Spleen (tissue), 7 donors: ENCODE results near the gene TEX53.

Source experiments
- POLR2A ChIP-seq, 3 donors: fragments of 450-650 bp; IDR thresholded peaks; one replicate each; pipeline ENCODE4 v1.5.1; 2017; ENCODE audit warnings: antibody characterized with exemption in 3 of 3, mild to moderate bottlenecking in 1 of 3
- POLR2AphosphoS5 ChIP-seq, 3 donors: sonication (generic); formaldehyde crosslinking; IDR thresholded peaks; one replicate each; pipeline ENCODE4 v1.5.1; 2017; ENCODE audit warnings: antibody characterized with exemption in 3 of 3
- TF ChIP-seq, protein P1 (sequence below), 11 experiments: fragments of 200-600 bp in 7 of 11; fragments of 450-650 bp in 4 of 11; sonication (generic) in 4 of 11; IDR thresholded peaks in 8 of 11; conservative IDR thresholded peaks in 3 of 11; 1 replicate in 7 of 11; 2 replicates in 4 of 11; pipeline versions ENCODE4 v1.4.0 to v1.8.0; 2016 to 2021; ENCODE audit warnings: antibody characterized with exemption in 11 of 11, inconsistent platforms in 4 of 11, mild to moderate bottlenecking in 1 of 11
- donor health status: DM: no; HTN: no; CAD: no; lungs with moderate emphysema.
- donor health status: DM: no; HTN: no; CAD: no.
- donor health status: DM: no; HTN: no; CAD: no.

- TF ChIP-seq POLR2AphosphoS5 (IDR thresholded peaks at IDR 0.05) = no peak
- TF ChIP-seq, protein P1, sequence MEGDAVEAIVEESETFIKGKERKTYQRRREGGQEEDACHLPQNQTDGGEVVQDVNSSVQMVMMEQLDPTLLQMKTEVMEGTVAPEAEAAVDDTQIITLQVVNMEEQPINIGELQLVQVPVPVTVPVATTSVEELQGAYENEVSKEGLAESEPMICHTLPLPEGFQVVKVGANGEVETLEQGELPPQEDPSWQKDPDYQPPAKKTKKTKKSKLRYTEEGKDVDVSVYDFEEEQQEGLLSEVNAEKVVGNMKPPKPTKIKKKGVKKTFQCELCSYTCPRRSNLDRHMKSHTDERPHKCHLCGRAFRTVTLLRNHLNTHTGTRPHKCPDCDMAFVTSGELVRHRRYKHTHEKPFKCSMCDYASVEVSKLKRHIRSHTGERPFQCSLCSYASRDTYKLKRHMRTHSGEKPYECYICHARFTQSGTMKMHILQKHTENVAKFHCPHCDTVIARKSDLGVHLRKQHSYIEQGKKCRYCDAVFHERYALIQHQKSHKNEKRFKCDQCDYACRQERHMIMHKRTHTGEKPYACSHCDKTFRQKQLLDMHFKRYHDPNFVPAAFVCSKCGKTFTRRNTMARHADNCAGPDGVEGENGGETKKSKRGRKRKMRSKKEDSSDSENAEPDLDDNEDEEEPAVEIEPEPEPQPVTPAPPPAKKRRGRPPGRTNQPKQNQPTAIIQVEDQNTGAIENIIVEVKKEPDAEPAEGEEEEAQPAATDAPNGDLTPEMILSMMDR (IDR thresholded peaks at IDR 0.05 in 8 of 11, conservative IDR thresholded peaks at IDR 0.05 in 3 of 11) = no peak
- no peak for TF ChIP-seq POLR2A (IDR thresholded peaks at IDR 0.05)
Measured at GRCh38 chr9:114682846-114683245, 25.2 kb upstream of the TEX53 start.
